ENCODE measurements around the gene GAPDH.
A peak's percentile ranks its signal among the peaks of the same experiment; 100 is the strongest.
"Not testable (repeated sequence)": the region's sequence is repeated elsewhere in the genome, so short reads cannot be mapped to it uniquely, and the experiment has no call there.

The GAPDH gene

GRCh38 chr12:6569786-6570185 lies 35.5 kb downstream of the GAPDH start:
- DNase-seq: no peak

DNA sequence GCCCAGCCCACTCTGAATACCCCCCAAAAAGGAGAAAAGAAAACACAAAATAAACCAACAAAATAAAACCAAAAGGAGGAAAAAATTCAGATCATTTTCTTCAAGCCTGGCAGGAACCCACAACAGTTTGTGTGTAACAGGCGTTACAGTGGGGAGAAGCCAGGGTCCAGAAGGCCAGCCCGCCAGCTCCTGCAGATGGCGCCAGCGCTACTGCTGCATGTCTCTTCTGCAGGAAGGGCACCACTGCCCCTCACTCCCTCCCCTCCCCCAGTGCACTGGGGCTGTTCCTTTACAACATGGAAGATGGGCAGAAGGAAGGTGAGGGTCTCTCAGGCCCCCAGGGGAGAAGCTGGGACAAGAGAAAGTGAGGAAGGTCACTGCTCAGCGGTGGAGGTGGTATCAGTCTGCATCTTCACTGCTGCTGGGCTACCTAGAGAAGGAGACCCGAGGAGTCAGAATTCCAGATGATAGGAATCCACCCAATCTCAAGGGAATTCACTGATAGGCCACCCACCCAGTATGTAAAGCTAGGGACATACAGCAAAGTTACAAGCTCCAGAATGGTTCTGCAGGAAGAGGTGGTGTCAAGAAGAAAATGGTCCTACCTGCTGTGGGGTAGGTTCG lies 36.1 kb downstream of the GAPDH start:
- peak; percentile 8 for DNase-seq

- DNase-seq: no peak
Observed at GRCh38 chr12:6573001-6573400, 38.7 kb downstream of the GAPDH start.

GRCh38 chr12:6574576-6575295 lies 40.4 kb downstream of the GAPDH start:
- DNase-seq: no peak

DNA sequence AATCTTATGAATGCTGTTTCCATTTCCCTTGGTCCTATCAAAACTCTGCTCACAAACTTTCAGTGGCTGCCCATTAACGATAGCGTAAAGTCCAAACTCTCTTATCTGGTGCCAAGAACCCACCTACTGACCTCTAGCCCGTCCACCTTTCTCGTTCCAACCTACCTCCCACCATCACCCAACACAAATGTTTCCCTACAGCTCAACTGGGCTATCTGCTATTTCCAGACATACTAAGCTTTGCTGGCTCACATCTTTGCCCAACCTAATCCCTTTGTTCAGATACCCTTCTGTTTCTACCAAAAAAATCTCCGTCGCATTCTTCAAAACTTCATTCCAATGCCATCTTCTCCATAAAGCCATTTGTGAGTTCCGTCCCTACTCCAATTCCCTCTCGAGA lies 41.3 kb downstream of the GAPDH start:
- DNase-seq: no peak

DNA sequence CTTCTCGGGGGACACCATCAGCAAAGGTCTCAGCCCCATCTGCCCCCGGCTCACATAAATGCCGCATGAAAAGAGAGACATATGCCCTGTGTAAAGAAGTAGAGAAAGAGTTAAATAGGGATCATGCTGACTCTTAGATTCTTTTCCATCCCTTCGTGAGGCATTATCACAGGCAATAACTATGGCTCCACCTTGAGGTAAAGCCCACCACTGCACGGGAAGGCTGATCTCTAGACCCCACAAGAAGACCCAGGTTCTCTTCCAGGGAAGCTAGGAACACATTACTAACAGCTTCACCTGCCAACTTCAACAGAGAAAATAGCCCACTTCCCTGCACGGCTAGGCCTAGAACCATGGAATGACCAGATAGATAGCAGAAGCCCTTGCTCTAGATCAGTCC lies 47.9 kb downstream of the GAPDH start:
- no peak for DNase-seq

- no peak for DNase-seq
Observed at GRCh38 chr12:6582959-6583358, 48.6 kb downstream of the GAPDH start.

GRCh38 chr12:6584293-6584692 lies 50.0 kb downstream of the GAPDH start:
- DNase-seq: no peak

- not testable (repeated sequence) for DNase-seq
Observed at GRCh38 chr12:6586569-6586968, 52.3 kb downstream of the GAPDH start.
